GM12878 (cell line): ENCODE data around the gene ATRN. TPM values are rescaled to one million over a fixed set of nuclear protein-coding genes. Genes with fewer than 3 reads are reported as not detected.
"Not testable (repeated sequence)": the region's sequence is repeated elsewhere in the genome, so short reads cannot be mapped to it uniquely, and the experiment has no call there.

Source experiments
- ATAC-seq: fragments of 200-7000 bp; cut with Tn5 transposase; 3 replicates; pipeline ENCODE4 v1.9.1; 2020; ENCODE audit warnings: mild to moderate bottlenecking, moderate library complexity
- BruUV-seq: library from RNA; stranded (reverse); fragments of 400-500 nt; replicated peaks from 2 replicates; lab custom pipeline; 2021; lab: Mats Ljungman, UMichigan
- CTCF ChIA-PET: fragments of 300-600 bp; sonication (Branson Sonifier 250); formaldehyde crosslinking; extraction: SDS; loops from one replicate; lab custom pipeline; 2021; ENCODE audit warnings: inconsistent platforms; lab: Yijun Ruan, JAX
- POLR2A ChIA-PET: fragments of 350-600 bp; formaldehyde crosslinking; extraction: SDS; loops from one replicate; lab custom pipeline; 2021; ENCODE audit warnings: inconsistent platforms; lab: Charles Lee
- RAD21 ChIA-PET: fragments of 300-600 bp; sonication (Branson Sonifier 250); formaldehyde crosslinking; loops from one replicate; lab custom pipeline; 2023; ENCODE audit warnings: antibody characterized with exemption; ENCODE audit not compliant: unreplicated experiment; lab: Charles Lee
- SMC1A ChIA-PET: fragments of 300-600 bp; sonication (Branson Sonifier 250); formaldehyde crosslinking; loops from one replicate; lab custom pipeline; 2023; ENCODE audit not compliant: unreplicated experiment, uncharacterized antibody; lab: Charles Lee
- DNase-seq: peaks from one replicate; pipeline ENCODE4 v3.0.0-alpha.2; 2011; ENCODE audit warnings: low read depth, low spot score
- FAIRE-seq: peaks from 3 replicates; lab custom pipeline; 2011; peaks lifted over from hg19 to GRCh38; lab: Jason Lieb, UNC
- H2AFZ ChIP-seq: 2 replicates; pipeline ENCODE4 v1.6.0; 2011; ENCODE audit warnings: low read depth, low read length, control low read depth; ENCODE audit not compliant: control insufficient read depth
- H3K27ac ChIP-seq: 2 replicates; pipeline ENCODE4 v1.5.1; 2011; ENCODE audit warnings: control low read depth; ENCODE audit not compliant: control insufficient read depth, insufficient read depth
- H3K27me3 ChIP-seq, 2 experiments: replicated peaks in 1 of 2; 2 replicates each; pipeline versions ENCODE4 v1.6.0 to v1.6.1; 2011; ENCODE audit warnings: low read length in 1 of 2; ENCODE audit not compliant: control insufficient read depth in 2 of 2, insufficient read depth in 2 of 2
- H3K36me3 ChIP-seq, 2 experiments: 2 replicates each; pipeline ENCODE4 v1.5.1; 2011; ENCODE audit warnings: low read length in 1 of 2; ENCODE audit not compliant: control insufficient read depth in 2 of 2, insufficient read depth in 2 of 2
- H3K4me1 ChIP-seq: 2 replicates; pipeline ENCODE4 v1.6.1; 2011; ENCODE audit warnings: mild to moderate bottlenecking, low read length, moderate library complexity, mixed read lengths; ENCODE audit not compliant: control insufficient read depth, insufficient read depth
- H3K4me2 ChIP-seq: 2 replicates; pipeline ENCODE4 v1.6.0; 2011; ENCODE audit warnings: control low read depth; ENCODE audit not compliant: control insufficient read depth, insufficient read depth
- H3K4me3 ChIP-seq: fragments of 200-600 bp; sonication (generic); 2 replicates; pipeline ENCODE4 v1.5.1; 2016
- H3K79me2 ChIP-seq: 2 replicates; pipeline ENCODE4 v1.6.0; 2011; ENCODE audit warnings: low read length; ENCODE audit not compliant: control insufficient read depth, insufficient read depth
- H3K9ac ChIP-seq: 2 replicates; pipeline ENCODE4 v1.8.0; 2011; ENCODE audit warnings: low read length, control low read depth, mixed read lengths; ENCODE audit not compliant: control insufficient read depth, insufficient read depth
- H3K9me3 ChIP-seq: replicated peaks from 3 replicates; pipeline ENCODE4 v1.5.1; 2011; ENCODE audit warnings: mild to moderate bottlenecking, low read length; ENCODE audit not compliant: control insufficient read depth, insufficient read depth
- H4K20me1 ChIP-seq: 2 replicates; pipeline ENCODE4 v1.6.0; 2011; ENCODE audit not compliant: control insufficient read depth, insufficient read depth
- GATAD2B ChIP-seq: fragments of 450-650 bp; conservative IDR thresholded peaks from 2 replicates; pipeline ENCODE4 v1.6.1; 2017; ENCODE audit warnings: low read depth, mild to moderate bottlenecking, moderate library complexity
- KAT2A ChIP-seq: conservative IDR thresholded peaks from 2 replicates; pipeline ENCODE4 v1.6.1; 2011; ENCODE audit warnings: low read depth, low read length; ENCODE audit not compliant: control insufficient read depth
- NKRF ChIP-seq: fragments of 450-650 bp; conservative IDR thresholded peaks from 2 replicates; pipeline ENCODE4 v1.6.1; 2017; ENCODE audit warnings: mild to moderate bottlenecking, moderate library complexity
- WGBS: methylation state at CpG from one replicate; pipeline ENCODE4 v1.1.6; 2016; ENCODE audit warnings: low lambda C conversion rate; ENCODE audit not compliant: insufficient replicate concordance, insufficient coverage; ENCODE audit errors: missing lambda C conversion rate; 5-methylcytosine and 5-hydroxymethylcytosine counted together
- in situ Hi-C: fragments of 300-500 bp; cut with MboI; formaldehyde crosslinking; loops from 9 replicates; pipeline ENCODE4 v1.14.3; 2018; ENCODE audit warnings: mixed read lengths
- intact Hi-C: fragments of 100-400 bp; cut with micrococcal nuclease; formaldehyde crosslinking; loops from one replicate; pipeline ENCODE4 v1.14.2; 2022; ENCODE audit not compliant: unreplicated experiment
- polyA plus RNA-seq, 11 experiments: library from polyadenylated mRNA; depleted of rRNA in 4 of 11; unstranded in 6 of 11; stranded (reverse) in 5 of 11; fragments of >200 nt; fragmentation: Nextera tagmentation in 4 of 11; fragmentation: Illumina TruSeq in 1 of 11; extraction: Ambion mirVana in 4 of 11; extraction: Trizol in 1 of 11; gene quantifications; 1 replicate in 1 of 11; 2 replicates in 10 of 11; pipeline versions ENCODE4 v1.2.1 to v1.2.3, GENCODE V29; 2011 to 2016; ENCODE audit warnings: inconsistent platforms in 2 of 11, missing spikeins in 2 of 11, low read depth in 1 of 11
- total RNA-seq, 4 experiments: library from RNA; depleted of rRNA in 3 of 4; stranded (reverse); fragments of >200 nt in 3 of 4; fragmentation: Illumina TruSeq in 1 of 4; extraction: Trizol in 1 of 4; gene quantifications; 2 replicates each; pipeline versions ENCODE4 v1.2.1 to v1.2.3, GENCODE V29; 2013 to 2021

Gene ATRN
- total and polyA plus RNA-seq, 10 of the 15 experiments (the other 5 are each of a cell fraction or from before 2014, with no cell fraction given), result 0.71 to 11.6 (median 6.9) TPM

DNA sequence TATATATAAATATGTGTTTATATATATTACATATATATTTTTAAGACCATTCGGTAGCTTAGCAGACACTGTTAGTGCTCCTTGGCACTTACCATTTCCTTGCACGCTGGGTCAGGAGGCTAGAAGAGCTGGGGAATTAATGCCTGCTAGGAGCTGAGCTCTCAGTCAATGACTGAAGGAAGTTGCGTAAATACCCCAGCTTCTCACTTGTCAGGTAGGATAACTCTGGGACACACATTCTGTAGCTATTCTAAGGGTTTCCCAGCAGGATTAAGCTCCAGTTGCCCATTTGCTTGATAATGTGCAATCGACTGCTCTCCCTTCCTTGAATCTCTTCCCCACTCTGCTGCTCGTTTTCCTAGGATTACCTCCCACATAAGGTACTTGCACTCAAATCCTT is 47.7 kb upstream of the ATRN start (continued):
- no peak for TF ChIP-seq GATAD2B
- TF ChIP-seq NKRF, result no peak
- TF ChIP-seq KAT2A, result no peak

- H3K79me2 ChIP-seq, RAD21 ChIA-PET, H3K27ac ChIP-seq, H3K9me3 ChIP-seq, ATAC-seq, H4K20me1 ChIP-seq, SMC1A ChIA-PET, H3K9ac ChIP-seq, H3K4me3 ChIP-seq, in situ Hi-C loops, H3K4me1 ChIP-seq, H2AFZ ChIP-seq, BruUV-seq, DNase-seq, H3K27me3 ChIP-seq, FAIRE-seq, intact Hi-C loops, H3K36me3 ChIP-seq, H3K4me2 ChIP-seq: not testable (repeated sequence)
- CTCF ChIA-PET, result interaction anchor here (1.2 kb wide), 1 partner anchor 18 kb away, joined by 3 read pairs; no protein-coding TSS in a partner anchor
- POLR2A ChIA-PET, result interaction anchor here (0.6 kb wide), 1 partner anchor 694 kb away, joined by 3 read pairs; no protein-coding TSS in a partner anchor
- 61% methylated on average over 4 of the region's 4 CpGs for WGBS
Observed at GRCh38 chr20:3426766-3427165, 44.1 kb upstream of the ATRN start.
